SU-DHL-6 (cell line): ENCODE measurements around the gene ENO3.

Experiments
- H2AFZ ChIP-seq: fragments of 200-600 bp; sonication (generic); 2 replicates; pipeline ENCODE4 v1.6.1; 2014; ENCODE audit warnings: low read depth, mild to moderate bottlenecking, moderate library complexity, mixed read lengths, antibody characterized with exemption, low read length; ENCODE audit not compliant: severe bottlenecking
- H3F3A ChIP-seq: fragments of 200-600 bp; shearing (Covaris generic); 2 replicates; pipeline ENCODE4 v1.6.0; 2016; ENCODE audit warnings: antibody characterized with exemption, mild to moderate bottlenecking; ENCODE audit not compliant: insufficient read depth
- H3K27ac ChIP-seq: fragments of 200-600 bp; sonication (generic); 2 replicates; pipeline ENCODE4 v1.5.1; 2016; ENCODE audit warnings: low read depth, mild to moderate bottlenecking, low read length, moderate library complexity, mixed read lengths
- H3K27me3 ChIP-seq: fragments of 200-600 bp; sonication (generic), shearing (Covaris generic); 2 replicates; pipeline ENCODE4 v1.6.0; 2014; ENCODE audit warnings: mild to moderate bottlenecking, low read length
- H3K36me3 ChIP-seq: fragments of 200-600 bp; sonication (generic); 2 replicates; pipeline ENCODE4 v1.6.1; 2014; ENCODE audit warnings: mild to moderate bottlenecking, low read length, mixed read lengths
- H3K4me2 ChIP-seq: fragments of 300-600, 200-600 bp; shearing (Covaris generic), sonication (generic); 2 replicates; pipeline ENCODE4 v1.6.0; 2014; ENCODE audit warnings: low read length, low read depth, mild to moderate bottlenecking; ENCODE audit not compliant: poor library complexity, severe bottlenecking
- H3K4me3 ChIP-seq: fragments of 200-600 bp; sonication (generic); 2 replicates; pipeline ENCODE4 v1.5.1; 2014; ENCODE audit warnings: antibody characterized with exemption, low read length, mild to moderate bottlenecking, mixed read lengths; ENCODE audit not compliant: insufficient read depth, poor library complexity, severe bottlenecking
- H3K79me2 ChIP-seq: fragments of 200-600 bp; sonication (generic); 2 replicates; pipeline ENCODE4 v1.6.1; 2014; ENCODE audit warnings: mild to moderate bottlenecking, low read length, moderate library complexity; ENCODE audit not compliant: insufficient read depth
- H3K9ac ChIP-seq: fragments of 200-600 bp; sonication (generic); 2 replicates; pipeline ENCODE4 v1.7.0; 2014; ENCODE audit warnings: mild to moderate bottlenecking, low read length
- H3K9me2 ChIP-seq: fragments of 200-600 bp; sonication (generic); replicated peaks from 2 replicates; pipeline ENCODE4 v1.6.1; 2014; ENCODE audit warnings: low read length; ENCODE audit not compliant: insufficient read depth
- H3K9me3 ChIP-seq: fragments of 200-600 bp; sonication (generic); 2 replicates; pipeline ENCODE4 v1.6.1; 2014; ENCODE audit warnings: low read length, mixed read lengths; ENCODE audit not compliant: insufficient read depth
- H4K20me1 ChIP-seq: fragments of 200-600 bp; sonication (generic); 2 replicates; pipeline ENCODE4 v1.6.1; 2014; ENCODE audit warnings: low read depth, mild to moderate bottlenecking, antibody characterized with exemption, low read length, moderate library complexity, mixed read lengths
- EZH2phosphoT487 ChIP-seq: fragments of 200-600 bp; sonication (generic), shearing (Covaris generic); conservative IDR thresholded peaks from 2 replicates; pipeline ENCODE4 v1.6.1; 2018; ENCODE audit warnings: mild to moderate bottlenecking, antibody characterized with exemption, low read length, moderate library complexity, mixed read lengths
- TF ChIP-seq, protein P1 (sequence below): fragments of 200-600 bp; sonication (generic); IDR thresholded peaks from one replicate; pipeline ENCODE4 v1.5.1; 2017; ENCODE audit warnings: antibody characterized with exemption, mild to moderate bottlenecking, low read length, moderate library complexity; ENCODE audit not compliant: insufficient read depth, poor library complexity, severe bottlenecking

ENO3 gene

DNA sequence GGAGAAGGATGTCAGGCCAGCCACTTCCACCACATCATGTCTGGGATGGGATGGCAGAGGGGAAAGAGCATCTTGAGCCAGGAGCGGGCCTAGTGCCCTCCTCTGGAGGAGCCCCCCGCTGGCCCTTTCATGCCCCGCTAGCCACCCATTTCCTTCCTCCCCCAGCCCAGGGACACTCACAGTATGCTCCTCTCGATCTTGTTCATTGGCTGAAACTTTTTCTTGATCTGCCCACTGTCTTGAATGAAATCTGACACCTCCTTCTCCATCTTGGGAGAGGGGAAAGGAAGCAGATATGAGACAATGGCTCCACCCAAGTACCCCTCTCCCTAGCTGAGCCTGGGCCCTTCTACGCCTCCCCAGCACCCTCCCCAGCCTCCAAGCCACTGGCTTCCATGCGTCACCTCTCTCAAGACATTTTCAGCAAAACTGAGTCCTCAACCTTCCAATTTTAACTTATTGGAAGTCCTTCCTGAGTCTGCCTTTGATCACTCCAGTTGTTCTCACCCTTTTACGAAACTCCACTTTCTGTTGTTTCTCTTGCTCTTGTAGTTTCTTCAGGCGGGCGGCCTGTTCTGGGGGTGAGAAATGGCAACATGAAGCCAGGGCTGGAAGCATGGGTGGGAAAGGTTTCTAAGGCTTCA lies 9.5 kb downstream of the ENO3 start:
- Histone ChIP-seq H3K4me2 (no peak overlapping the region), H3F3A (no peaks in the 10 kb centered on the region)

DNA sequence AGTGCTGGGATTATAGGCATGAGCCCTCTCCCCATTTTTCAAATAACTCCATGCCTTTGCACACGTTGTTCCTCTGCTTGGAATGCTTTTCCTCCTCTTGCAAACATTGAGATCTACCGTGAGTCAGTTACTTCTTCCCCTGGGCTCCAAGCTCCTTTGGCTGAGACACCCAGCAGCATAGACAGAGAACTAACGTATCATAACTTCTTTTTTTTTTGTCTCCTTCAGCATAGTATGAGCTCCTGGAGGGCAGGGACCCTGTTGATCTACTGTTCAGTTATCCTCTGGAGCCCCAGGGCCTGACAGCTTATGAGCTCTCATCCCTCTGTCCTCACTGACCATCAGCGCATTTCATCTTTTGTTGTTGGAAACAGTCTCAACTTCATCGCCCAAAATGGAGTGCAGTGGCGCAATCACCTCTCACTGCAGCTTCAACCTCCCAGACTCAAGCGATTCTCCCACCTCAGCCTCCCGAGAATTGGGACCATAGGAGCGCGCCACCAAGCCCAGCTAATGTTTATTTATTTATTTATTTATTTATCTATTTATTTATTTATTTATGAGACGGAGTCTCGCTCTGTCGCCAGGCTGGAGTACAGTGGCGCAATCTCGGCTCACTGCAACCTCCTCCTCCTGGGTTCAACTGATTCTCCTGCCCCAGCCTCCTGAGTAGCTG lies 14.5 kb downstream of the ENO3 start:
- Histone ChIP-seq H3K4me3 (no peak overlapping the region), H3K9me2 (no peaks in the 10 kb centered on the region), H3K27me3 (no peaks in the 10 kb centered on the region), H2AFZ (no peak overlapping the region), H3K36me3 (no peaks in the 10 kb centered on the region), H3K9me3 (no peaks in the 10 kb centered on the region), H3K27ac (no peak overlapping the region), H3K9ac (no peak overlapping the region), H3K79me2 (peaks cover 8% of the 10 kb centered on the region; the same call in 1 of the 2 replicates), H3F3A (no peaks in the 10 kb centered on the region), H4K20me1 (no peaks in the 10 kb centered on the region), H3K4me2 (no peak overlapping the region)
- TF ChIP-seq EZH2phosphoT487 = no peak
- TF ChIP-seq, protein P1, sequence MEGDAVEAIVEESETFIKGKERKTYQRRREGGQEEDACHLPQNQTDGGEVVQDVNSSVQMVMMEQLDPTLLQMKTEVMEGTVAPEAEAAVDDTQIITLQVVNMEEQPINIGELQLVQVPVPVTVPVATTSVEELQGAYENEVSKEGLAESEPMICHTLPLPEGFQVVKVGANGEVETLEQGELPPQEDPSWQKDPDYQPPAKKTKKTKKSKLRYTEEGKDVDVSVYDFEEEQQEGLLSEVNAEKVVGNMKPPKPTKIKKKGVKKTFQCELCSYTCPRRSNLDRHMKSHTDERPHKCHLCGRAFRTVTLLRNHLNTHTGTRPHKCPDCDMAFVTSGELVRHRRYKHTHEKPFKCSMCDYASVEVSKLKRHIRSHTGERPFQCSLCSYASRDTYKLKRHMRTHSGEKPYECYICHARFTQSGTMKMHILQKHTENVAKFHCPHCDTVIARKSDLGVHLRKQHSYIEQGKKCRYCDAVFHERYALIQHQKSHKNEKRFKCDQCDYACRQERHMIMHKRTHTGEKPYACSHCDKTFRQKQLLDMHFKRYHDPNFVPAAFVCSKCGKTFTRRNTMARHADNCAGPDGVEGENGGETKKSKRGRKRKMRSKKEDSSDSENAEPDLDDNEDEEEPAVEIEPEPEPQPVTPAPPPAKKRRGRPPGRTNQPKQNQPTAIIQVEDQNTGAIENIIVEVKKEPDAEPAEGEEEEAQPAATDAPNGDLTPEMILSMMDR = no peak

More for the DNA sequence above, 9.5 kb downstream of the ENO3 start:
- Histone ChIP-seq H4K20me1 (no peaks in the 10 kb centered on the region), H3K9me3 (no peaks in the 10 kb centered on the region), H2AFZ (no peak overlapping the region), H3K9me2 (no peaks in the 10 kb centered on the region), H3K27ac (no peak overlapping the region), H3K9ac (no peak overlapping the region), H3K79me2 (no peaks in the 10 kb centered on the region), H3K36me3 (no peaks in the 10 kb centered on the region), H3K27me3 (no peaks in the 10 kb centered on the region), H3K4me3 (no peak overlapping the region)
- no peak for TF ChIP-seq EZH2phosphoT487
- TF ChIP-seq, protein P1 = no peak

DNA sequence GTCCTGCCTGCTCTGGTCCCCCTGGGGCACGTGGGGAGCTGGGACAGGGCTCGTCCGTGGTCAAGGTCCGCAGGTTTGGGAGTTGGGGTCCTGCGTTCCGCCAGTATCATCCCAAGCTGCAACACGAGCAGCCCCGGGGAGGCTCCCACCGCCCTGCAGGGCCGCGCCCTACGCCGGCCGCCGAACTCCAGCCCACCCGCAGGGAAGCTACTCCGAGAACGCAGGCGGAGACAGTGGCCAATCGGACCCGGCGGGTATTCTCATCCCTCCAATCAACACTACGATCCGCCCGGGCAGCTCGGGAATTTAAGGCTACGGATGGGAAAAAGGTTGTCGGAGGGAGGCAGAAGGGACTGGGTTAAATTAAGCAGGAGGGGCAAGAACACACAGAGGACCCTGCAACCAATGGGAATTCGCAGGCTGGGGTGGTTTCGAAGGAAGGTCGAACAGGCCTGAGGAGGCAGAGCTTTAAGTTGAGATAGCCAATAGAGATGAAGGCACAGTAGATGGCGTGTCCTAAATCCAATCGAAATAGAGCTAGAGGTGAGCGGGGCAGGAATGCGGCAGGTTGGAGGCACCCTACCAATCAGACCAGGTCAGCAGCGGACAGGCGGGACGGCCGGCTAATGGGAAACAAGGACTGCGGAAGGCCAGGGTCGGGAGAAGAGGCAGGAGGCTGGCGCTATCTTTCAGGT lies 16.1 kb downstream of the ENO3 start:
- Histone ChIP-seq H3K9me2 (no peaks in the 10 kb centered on the region), H3K27me3 (no peaks in the 10 kb centered on the region), H3K9me3 (no peaks in the 10 kb centered on the region), H3K4me3 (peak overlapping the region; percentile 70), H2AFZ (peak overlapping the region; percentile 55), H3K4me2 (peak overlapping the region; percentile 92), H4K20me1 (no peaks in the 10 kb centered on the region), H3K9ac (peak overlapping the region; percentile 81), H3F3A (no peaks in the 10 kb centered on the region), H3K27ac (peak overlapping the region; percentile 73), H3K79me2 (peaks cover 8% of the 10 kb centered on the region; the same call in 1 of the 2 replicates), H3K36me3 (no peaks in the 10 kb centered on the region)
- no peak for TF ChIP-seq EZH2phosphoT487
- TF ChIP-seq, protein P1 = no peak
